Measurements from ENCODE around the gene CHCHD6.

The CHCHD6 gene

GRCh38 chr3:126845920-126846715 is 142.1 kb downstream of the CHCHD6 start:
- H3K79me2 ChIP-seq (ENCODE audit: insufficient read depth, low read length) = no peaks in the 10 kb centered on the region
- H3K9me3 ChIP-seq (ENCODE audit: insufficient read depth, low read length) = no peaks in the 10 kb centered on the region
- no peaks in the 10 kb centered on the region for H3F3A ChIP-seq (ENCODE audit: insufficient read depth)
- H3K4me2 ChIP-seq (ENCODE audit: low read depth, low read length, poor library complexity, severe bottlenecking) = no peak overlapping the region
- H4K20me1 ChIP-seq (ENCODE audit: low read depth, low read length) = 0 out of 2 replicates have a peak, but pooled peaks cover 2% of the 10 kb centered on the region
- H3K9ac ChIP-seq (ENCODE audit: low read length) = no peak overlapping the region
- H3K9me2 ChIP-seq (replicated peaks; ENCODE audit: insufficient read depth, low read length) = no peaks in the 10 kb centered on the region
- H3K27me3 ChIP-seq (ENCODE audit: low read length) = no peaks in the 10 kb centered on the region
- no peak overlapping the region for H3K4me3 ChIP-seq (ENCODE audit: insufficient read depth, low read length, poor library complexity, severe bottlenecking)
- no peak overlapping the region for H3K27ac ChIP-seq (ENCODE audit: low read depth, low read length)
- H2AFZ ChIP-seq (ENCODE audit: low read depth, low read length, severe bottlenecking) = no peak overlapping the region
- TF ChIP-seq CTCF (IDR thresholded peaks at IDR 0.05; ENCODE audit: insufficient read depth, low read length, poor library complexity, severe bottlenecking) (no peak), EZH2phosphoT487 (conservative IDR thresholded peaks at IDR 0.05; ENCODE audit: low read length) (no peak)
- no peaks in the 10 kb centered on the region for H3K36me3 ChIP-seq (ENCODE audit: low read length)

GRCh38 chr3:126847061-126847460 is 143.0 kb downstream of the CHCHD6 start:
- TF ChIP-seq EZH2phosphoT487 (conservative IDR thresholded peaks at IDR 0.05; ENCODE audit: low read length) = no peak
- TF ChIP-seq CTCF (IDR thresholded peaks at IDR 0.05; ENCODE audit: insufficient read depth, low read length, poor library complexity, severe bottlenecking) = no peak
- Histone ChIP-seq H3K79me2 (ENCODE audit: insufficient read depth, low read length) (no peaks in the 10 kb centered on the region), H4K20me1 (ENCODE audit: low read depth, low read length) (0 out of 2 replicates have a peak, but pooled peaks cover 2% of the 10 kb centered on the region), H3K4me2 (ENCODE audit: low read depth, low read length, poor library complexity, severe bottlenecking) (no peak overlapping the region), H3K9ac (ENCODE audit: low read length) (no peak overlapping the region), H3K27ac (ENCODE audit: low read depth, low read length) (no peak overlapping the region), H2AFZ (ENCODE audit: low read depth, low read length, severe bottlenecking) (no peak overlapping the region), H3K4me3 (ENCODE audit: insufficient read depth, low read length, poor library complexity, severe bottlenecking) (no peak overlapping the region), H3K36me3 (ENCODE audit: low read length) (no peaks in the 10 kb centered on the region), H3F3A (ENCODE audit: insufficient read depth) (no peaks in the 10 kb centered on the region), H3K9me2 (replicated peaks; ENCODE audit: insufficient read depth, low read length) (no peaks in the 10 kb centered on the region), H3K9me3 (ENCODE audit: insufficient read depth, low read length) (no peaks in the 10 kb centered on the region), H3K27me3 (ENCODE audit: low read length) (no peaks in the 10 kb centered on the region)

- no peak overlapping the region for H3K9ac ChIP-seq (ENCODE audit: low read length)
- no peaks in the 10 kb centered on the region for H3F3A ChIP-seq (ENCODE audit: insufficient read depth)
- H3K27me3 ChIP-seq (ENCODE audit: low read length) = no peaks in the 10 kb centered on the region
- no peak overlapping the region for H3K27ac ChIP-seq (ENCODE audit: low read depth, low read length)
- no peak for TF ChIP-seq EZH2phosphoT487 (conservative IDR thresholded peaks at IDR 0.05; ENCODE audit: low read length)
- TF ChIP-seq CTCF (IDR thresholded peaks at IDR 0.05; ENCODE audit: insufficient read depth, low read length, poor library complexity, severe bottlenecking) = no peak
- H3K79me2 ChIP-seq (ENCODE audit: insufficient read depth, low read length) = no peaks in the 10 kb centered on the region
- no peak overlapping the region for H2AFZ ChIP-seq (ENCODE audit: low read depth, low read length, severe bottlenecking)
- H4K20me1 ChIP-seq (ENCODE audit: low read depth, low read length) = 0 out of 2 replicates have a peak, but pooled peaks cover 2% of the 10 kb centered on the region
- H3K4me2 ChIP-seq (ENCODE audit: low read depth, low read length, poor library complexity, severe bottlenecking) = no peak overlapping the region
- no peak overlapping the region for H3K4me3 ChIP-seq (ENCODE audit: insufficient read depth, low read length, poor library complexity, severe bottlenecking)
- H3K36me3 ChIP-seq (ENCODE audit: low read length) = no peaks in the 10 kb centered on the region
- no peaks in the 10 kb centered on the region for H3K9me2 ChIP-seq (replicated peaks; ENCODE audit: insufficient read depth, low read length)
- H3K9me3 ChIP-seq (ENCODE audit: insufficient read depth, low read length) = no peaks in the 10 kb centered on the region
These were observed 145.0 kb downstream of the CHCHD6 start for GRCh38 chr3:126848991-126849390.
